ENCODE results near the gene SAV1.

- TF ChIP-seq CTCF (IDR thresholded peaks at IDR 0.05) = no peak
- no peak for TF ChIP-seq POLR2A (IDR thresholded peaks at IDR 0.05)
- no peak for TF ChIP-seq POLR2AphosphoS5 (IDR thresholded peaks at IDR 0.05)
These were observed 34.2 kb downstream of the SAV1 start for GRCh38 chr14:50633954-50634353.

Measured in sigmoid colon (tissue), 4 donors.